NT2/D1 (cell line): ENCODE data around the gene TNS3.

Experiments used
- SUZ12 ChIP-seq: IDR thresholded peaks from 2 replicates; pipeline ENCODE4 v1.6.1; 2011; ENCODE audit not compliant: insufficient read length, insufficient read depth; ENCODE audit errors: extremely low read depth
- YY1 ChIP-seq: IDR thresholded peaks from 2 replicates; pipeline ENCODE4 v1.6.1; 2011; ENCODE audit not compliant: insufficient read length, insufficient read depth
- ZNF274 ChIP-seq: IDR thresholded peaks from 2 replicates; pipeline ENCODE4 v1.6.1; 2011; ENCODE audit warnings: mild to moderate bottlenecking, low read depth, low read length

DNA sequence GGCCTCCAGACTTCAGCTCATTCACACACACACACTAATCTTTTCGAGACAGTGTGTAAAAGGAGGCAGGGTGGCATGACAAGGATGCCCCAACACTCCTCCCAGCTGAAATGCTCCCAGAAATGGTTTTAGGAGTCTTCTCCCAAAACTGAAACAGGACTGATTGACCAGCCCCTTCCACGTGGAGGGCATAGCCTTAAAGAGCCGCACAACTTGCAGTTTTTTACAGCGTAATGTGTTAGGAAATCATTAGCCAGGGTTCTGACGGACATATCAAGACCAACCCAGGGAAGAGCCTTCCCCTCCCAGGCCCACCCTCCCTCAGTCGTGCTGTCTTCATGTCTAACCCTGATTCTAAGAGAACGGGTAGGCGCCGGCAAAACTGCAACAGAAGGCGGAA, 224.6 kb downstream of the TNS3 start:
- TF ChIP-seq YY1: no peak
- no peak for TF ChIP-seq ZNF274
- TF ChIP-seq SUZ12: no peak
